HuH-7 (cell line): ENCODE results near the gene ITGB1BP1.

Source experiments
- DNase-seq: peaks from one replicate; pipeline ENCODE4 v3.0.0; 2011; ENCODE audit warnings: low spot score

ITGB1BP1 gene

DNA sequence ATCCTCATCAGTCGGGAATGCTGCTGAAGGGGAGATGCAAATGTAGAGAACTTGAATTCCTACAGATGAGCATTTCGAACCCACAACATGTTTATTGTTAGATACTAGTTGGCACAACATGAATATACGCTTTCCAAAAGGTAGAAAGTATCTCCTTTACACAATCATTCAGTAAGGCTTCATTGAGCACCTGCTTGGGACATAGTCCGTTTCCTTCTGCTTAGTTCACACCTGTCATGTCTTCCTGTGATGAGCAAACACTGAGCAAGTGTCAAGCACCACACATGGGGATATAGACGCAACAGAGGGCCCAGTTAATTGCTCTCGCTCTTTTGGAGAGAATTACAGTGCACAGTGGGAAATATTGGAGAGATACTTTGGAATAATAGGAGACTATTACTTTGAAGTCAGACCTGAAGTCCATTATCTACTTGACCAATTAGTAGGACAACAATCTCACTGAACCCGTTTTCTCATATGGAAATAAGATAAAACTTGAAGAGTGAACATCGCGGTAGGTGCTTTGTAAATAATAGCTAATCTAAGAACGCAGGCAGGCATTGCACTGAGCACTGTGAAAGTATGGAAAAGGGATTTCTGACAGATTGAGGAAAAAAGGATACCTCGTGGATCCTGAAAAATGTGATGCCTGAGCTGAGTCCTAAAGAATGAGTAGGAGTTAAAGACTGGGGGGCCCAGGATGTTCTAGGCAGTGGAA lies 1.3 kb upstream of the ITGB1BP1 start:
- DNase-seq = no peak

GRCh38 chr2:9423922-9424272 lies 569 bp upstream of the ITGB1BP1 start:
- DNase-seq = no peak

DNA sequence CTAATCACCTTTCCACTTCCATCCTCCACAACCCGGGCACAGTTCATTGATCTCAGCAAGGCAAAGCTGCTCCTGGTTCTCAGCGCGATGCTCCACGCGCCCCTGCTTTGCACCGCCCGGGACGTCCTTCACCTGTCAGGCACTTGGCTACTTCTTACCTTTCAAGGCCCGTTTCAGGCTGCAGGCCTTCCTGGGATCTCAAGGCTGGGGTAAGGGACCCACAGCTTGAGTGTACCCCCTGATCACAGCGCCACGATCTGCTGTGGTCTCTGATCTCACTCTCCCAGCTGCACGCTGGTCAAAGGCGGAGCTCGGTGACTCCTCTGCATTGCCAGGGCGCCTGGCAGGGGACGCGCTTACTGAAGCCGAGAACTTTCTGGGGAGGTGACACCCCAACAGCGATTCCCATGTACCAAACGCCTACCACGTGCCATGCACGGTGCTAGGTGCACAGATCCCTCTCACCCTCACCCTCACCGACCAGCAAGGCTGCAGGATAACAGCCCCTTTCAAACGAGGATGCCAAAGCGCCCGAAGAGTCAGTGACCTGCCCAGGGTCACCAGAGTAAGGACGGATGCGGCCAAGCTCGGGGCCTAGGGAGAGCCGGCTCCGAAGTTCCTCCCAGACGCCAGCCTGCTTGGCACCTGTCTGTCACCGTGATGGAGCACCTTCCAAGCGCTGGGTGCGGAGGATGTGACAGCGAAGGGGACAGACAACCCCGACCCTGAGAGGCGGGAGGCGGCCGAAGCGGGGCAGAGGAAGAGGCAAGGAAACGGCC lies 818 bp downstream of the ITGB1BP1 start:
- DNase-seq = peak; percentile 47

GRCh38 chr2:9420495-9420894 lies 2.8 kb downstream of the ITGB1BP1 start:
- no peak for DNase-seq

DNA sequence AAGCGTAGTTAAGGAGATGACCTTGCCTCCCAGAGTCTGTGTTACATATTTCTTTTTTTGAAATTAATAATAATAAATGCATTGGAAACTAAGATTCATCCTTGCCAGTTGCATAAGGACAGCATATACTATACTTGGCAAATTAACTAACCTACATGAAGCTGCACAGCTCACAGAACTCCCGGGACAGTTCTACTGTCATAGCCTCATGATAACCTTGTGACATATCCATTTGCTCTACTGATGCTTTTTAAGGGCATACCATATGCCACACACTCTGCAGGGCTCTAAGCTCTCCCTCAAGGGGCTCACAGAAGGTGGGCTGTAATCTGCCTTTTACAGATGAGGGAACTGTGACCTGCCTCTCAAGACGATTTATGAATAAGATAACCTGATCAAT lies 3.8 kb downstream of the ITGB1BP1 start:
- no peak for DNase-seq

DNA sequence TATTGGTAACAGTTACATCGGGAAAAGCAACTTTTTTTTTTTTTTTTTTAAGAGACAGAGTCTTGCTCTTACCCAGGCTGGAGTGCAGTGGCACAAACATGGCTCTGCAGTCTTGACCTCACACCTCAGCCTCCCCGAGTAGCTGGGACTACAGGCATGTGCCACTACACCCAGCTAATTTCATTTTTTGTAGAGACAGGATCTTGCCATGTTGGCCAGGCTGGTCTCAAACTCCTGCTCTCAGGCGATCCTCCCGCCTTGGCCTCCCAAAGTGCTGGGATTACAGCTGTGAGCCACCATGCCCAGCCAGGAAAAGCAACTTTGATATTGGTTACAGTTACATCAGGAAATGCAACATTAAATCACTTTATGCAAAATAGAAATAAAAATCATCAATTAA lies 4.6 kb downstream of the ITGB1BP1 start:
- DNase-seq = no peak

- DNase-seq = no peak
Measured at GRCh38 chr2:9417725-9418124, 5.6 kb downstream of the ITGB1BP1 start.

GRCh38 chr2:9416962-9417316 lies 6.4 kb downstream of the ITGB1BP1 start:
- DNase-seq = no peak

DNA sequence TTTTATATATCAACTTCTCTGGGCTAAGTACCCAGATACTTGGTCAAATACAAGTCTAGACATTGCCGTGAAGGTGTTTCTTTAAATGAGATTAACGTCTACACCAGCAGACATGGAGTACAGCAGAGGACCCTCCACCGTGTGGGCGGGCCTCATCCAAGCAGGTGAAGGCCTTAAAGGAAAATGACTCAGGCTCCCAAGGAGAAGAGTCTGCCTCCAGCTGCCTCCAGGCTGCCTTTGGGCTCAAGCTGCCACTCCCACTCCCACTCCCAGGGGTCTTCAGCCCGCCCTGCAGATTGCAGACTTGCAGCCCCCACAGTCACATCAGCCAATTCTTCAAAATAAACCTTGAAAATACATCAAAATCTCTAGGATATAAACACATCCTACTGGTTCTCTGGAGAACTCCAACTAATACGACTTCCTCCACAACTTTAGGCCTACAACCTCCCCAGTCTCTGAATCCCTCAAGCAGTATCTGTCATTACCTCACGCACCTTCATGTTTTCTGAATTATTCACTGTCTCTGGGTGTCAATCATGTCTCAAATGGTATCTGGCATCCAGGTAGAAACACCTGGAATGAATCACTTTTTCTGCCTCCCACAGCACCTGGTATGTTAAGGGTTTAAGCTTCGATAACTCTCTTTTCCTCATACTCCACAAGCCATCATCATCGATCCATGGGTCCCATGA lies 6.9 kb downstream of the ITGB1BP1 start:
- no peak for DNase-seq

GRCh38 chr2:9415516-9416169 lies 7.7 kb downstream of the ITGB1BP1 start:
- no peak for DNase-seq

DNA sequence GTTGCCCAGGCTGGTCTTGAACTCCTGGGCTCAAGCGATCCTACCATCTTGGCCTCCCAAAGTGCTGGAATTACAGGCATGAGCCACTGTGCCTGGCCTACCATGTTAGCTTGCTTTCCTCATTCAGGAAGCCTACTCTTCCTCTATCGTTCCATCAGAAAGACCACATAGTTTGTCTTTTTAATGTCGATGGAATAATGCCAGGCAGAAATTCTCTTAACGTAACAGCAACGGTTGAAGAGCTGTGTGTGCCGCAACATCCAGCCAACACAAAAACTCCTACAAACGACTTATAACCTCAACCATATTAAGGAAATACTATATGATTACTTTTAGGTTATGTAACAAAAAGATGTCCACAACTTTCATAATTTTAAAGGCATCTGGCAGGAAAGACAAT lies 10.5 kb downstream of the ITGB1BP1 start:
- DNase-seq = no peak

DNA sequence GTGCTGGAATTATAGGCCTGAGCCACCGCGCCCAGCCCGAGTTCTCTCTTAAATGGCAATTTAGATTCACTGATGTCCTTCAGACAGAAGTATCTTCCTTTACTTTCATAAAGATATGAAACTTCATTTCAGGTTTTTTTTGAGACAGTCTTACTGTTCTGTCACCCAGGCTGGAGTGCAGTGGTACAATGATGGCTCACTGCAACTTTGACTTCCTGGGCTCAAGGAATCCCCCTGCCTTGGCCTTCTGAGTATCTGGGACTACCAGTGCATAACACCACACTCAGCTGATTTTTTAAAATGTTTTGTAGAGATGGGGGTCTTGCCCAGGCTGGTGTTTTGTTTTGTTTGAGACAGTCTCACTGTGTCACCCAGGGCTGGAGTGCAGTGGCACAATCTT lies 13.2 kb downstream of the ITGB1BP1 start:
- DNase-seq = no peak

DNA sequence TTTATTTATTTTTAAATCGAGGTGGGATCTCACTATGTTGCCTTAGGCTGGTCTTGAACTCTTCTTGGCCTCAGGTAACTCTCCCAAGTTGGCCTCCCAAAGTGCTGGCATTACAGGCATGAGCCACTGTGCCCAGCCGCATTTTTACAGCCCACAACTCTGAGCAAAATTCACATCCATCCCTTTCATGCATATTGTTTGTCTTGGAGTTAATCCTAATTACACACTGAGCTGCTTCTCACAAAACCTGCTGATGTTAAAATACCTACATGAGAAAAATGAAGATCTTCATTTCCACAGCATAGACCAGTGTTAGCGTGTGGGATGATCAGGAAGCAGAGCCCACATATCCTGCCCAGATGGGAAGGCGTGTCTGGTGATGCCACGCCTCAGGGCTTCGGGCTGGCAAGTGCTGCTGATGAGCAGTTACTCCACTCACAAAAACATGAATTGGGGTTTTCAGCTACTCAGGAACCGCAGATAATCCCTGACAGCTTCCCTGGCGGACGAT lies 14.6 kb downstream of the ITGB1BP1 start:
- DNase-seq = no peak

GRCh38 chr2:9407363-9407811 lies 15.9 kb downstream of the ITGB1BP1 start:
- no peak for DNase-seq

DNA sequence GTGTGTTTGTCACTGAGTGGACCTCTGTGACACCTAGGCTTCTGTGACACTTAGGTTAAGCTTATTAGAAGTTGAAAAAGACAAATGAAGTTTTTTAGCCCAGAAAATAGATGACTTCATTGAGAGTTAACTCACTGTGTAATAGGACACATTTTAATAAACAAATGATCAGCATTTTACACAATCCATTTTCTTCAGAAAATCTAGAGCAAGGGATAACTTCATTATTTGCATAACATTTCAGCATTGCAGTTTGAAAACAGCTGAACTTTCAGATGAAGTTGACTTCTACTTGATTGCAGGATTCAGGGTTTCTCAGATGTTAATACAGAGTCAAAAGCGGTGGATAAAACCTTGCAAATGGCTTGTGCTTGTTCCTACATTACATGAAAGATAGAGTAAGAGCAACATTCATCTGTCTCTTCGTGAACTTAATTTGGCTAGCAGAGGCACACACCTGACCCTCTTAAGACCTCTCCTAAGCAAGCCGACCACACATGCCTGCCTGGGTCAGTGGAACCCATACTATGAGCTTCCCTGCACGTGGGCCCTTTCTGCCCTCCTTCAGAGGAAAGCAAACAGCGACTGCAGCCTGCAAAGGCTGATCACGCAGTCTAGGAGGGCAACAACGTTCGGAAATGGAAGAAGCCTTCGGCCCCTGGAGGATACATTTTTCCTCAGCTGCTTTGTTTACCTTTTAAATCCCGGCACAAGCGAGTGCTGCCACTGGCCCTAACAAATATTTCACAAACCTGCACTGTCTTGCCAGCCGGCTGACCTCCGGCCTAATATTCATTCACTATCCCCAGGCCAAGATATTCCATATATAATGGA lies 16.6 kb downstream of the ITGB1BP1 start:
- DNase-seq = no peak

- no peak for DNase-seq
Measured at GRCh38 chr2:9405636-9406035, 17.7 kb downstream of the ITGB1BP1 start.

- no peak for DNase-seq
Measured at GRCh38 chr2:9404451-9404850, 18.9 kb downstream of the ITGB1BP1 start.

- no peak for DNase-seq
Measured at GRCh38 chr2:9403924-9404323, 19.4 kb downstream of the ITGB1BP1 start.

GRCh38 chr2:9401646-9402371 lies 21.5 kb downstream of the ITGB1BP1 start:
- DNase-seq = no peak

DNA sequence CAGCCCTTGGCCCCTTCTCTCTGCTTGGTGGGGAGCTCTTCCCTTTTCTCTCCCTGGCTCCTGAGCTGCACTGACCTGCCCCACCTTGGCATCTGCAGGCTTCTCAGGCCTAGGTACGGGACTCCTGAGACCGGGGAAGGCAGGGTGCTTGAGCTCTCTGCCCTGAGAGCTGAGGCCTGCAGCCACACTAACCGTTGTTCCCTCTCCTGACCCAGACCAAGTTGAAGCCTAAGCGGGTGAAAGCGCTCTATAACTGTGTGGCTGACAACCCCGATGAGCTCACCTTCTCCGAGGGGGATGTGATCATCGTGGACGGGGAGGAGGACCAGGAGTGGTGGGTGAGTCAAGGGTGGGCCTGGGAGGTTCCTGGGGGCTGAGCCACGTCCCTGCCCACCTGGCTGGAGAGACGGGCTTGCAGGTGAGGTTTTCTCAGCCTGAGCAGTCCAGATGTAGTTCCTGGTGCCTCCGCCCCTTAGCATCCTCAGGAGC lies 22.2 kb downstream of the ITGB1BP1 start:
- DNase-seq = no peak
